NB4 (cell line): ENCODE data around the gene GAL3ST2.

Source experiments
- CTCF ChIP-seq: IDR thresholded peaks from one replicate; pipeline ENCODE4 v1.5.1; 2012; ENCODE audit warnings: low read depth, low read length
- MAX ChIP-seq: IDR thresholded peaks from 2 replicates; pipeline ENCODE4 v1.6.1; 2011; ENCODE audit warnings: low read depth, low read length
- MYC ChIP-seq: IDR thresholded peaks from 2 replicates; pipeline ENCODE4 v1.6.1; 2011; ENCODE audit warnings: low read depth, low read length
- POLR2A ChIP-seq: IDR thresholded peaks from 2 replicates; pipeline ENCODE4 v1.6.1; 2011; ENCODE audit warnings: mild to moderate bottlenecking; ENCODE audit not compliant: insufficient read length; ENCODE audit errors: extremely low read depth

- TF ChIP-seq CTCF, result no peak
- TF ChIP-seq POLR2A, result no peak
- TF ChIP-seq MYC, result no peak
- TF ChIP-seq MAX, result no peak
Observed at GRCh38 chr2:241809383-241810306, 33.0 kb downstream of the GAL3ST2 start.
